HepG2 (cell line): ENCODE data around the gene TXNL4A. TPM values are rescaled to one million over a fixed set of nuclear protein-coding genes. Genes with fewer than 3 reads are reported as not detected.

Experiments
- ATAC-seq: fragments of 200-7000 bp; cut with Tn5 transposase; 3 replicates; pipeline ENCODE4 v1.9.1; 2020; ENCODE audit warnings: mild to moderate bottlenecking, moderate library complexity
- BruUV-seq: library from RNA; stranded (reverse); fragments of 400-500 nt; replicated peaks from 2 replicates; lab custom pipeline; 2021; lab: Mats Ljungman, UMichigan
- CTCF ChIA-PET: fragments of 300-600 bp; formaldehyde crosslinking; extraction: SDS; loops from one replicate; lab custom pipeline; 2021; ENCODE audit warnings: low total read pairs, inconsistent platforms, low intra/inter-chr PET ratio; lab: Yijun Ruan, JAX
- POLR2A ChIA-PET: fragments of 350-600 bp; sonication (Branson Sonifier 250); formaldehyde crosslinking; loops from one replicate; lab custom pipeline; 2020; ENCODE audit warnings: antibody characterized with exemption, inconsistent platforms; lab: Yijun Ruan, JAX
- DNase-seq: peaks from one replicate; pipeline ENCODE4 v3.0.0-alpha.2; 2015; ENCODE audit warnings: low spot score
- FAIRE-seq: peaks from 3 replicates; lab custom pipeline; 2011; peaks lifted over from hg19 to GRCh38; lab: Jason Lieb, UNC
- H2AFZ ChIP-seq: one replicate; pipeline ENCODE4 v1.6.1; 2011; ENCODE audit warnings: low read length, inconsistent platforms
- H3K27ac ChIP-seq: fragments of 300-600 bp; 3 replicates; pipeline ENCODE4 v1.8.0; 2011; ENCODE audit warnings: mixed run types, mild to moderate bottlenecking, mixed read lengths, low read length, inconsistent platforms; ENCODE audit not compliant: insufficient read depth; ENCODE audit errors: extremely low read length
- H3K27me3 ChIP-seq, 2 experiments: fragments of 200-600 bp in 1 of 2; 2 replicates in 1 of 2; 3 replicates in 1 of 2; pipeline versions ENCODE4 v1.6.0 to v1.8.0; 2011; ENCODE audit warnings: low read length in 2 of 2, mild to moderate bottlenecking in 2 of 2, moderate library complexity in 2 of 2, inconsistent platforms in 1 of 2; ENCODE audit not compliant: insufficient read depth in 2 of 2, control insufficient read depth in 1 of 2
- H3K36me3 ChIP-seq, 2 experiments: fragments of 200-600 bp in 1 of 2; replicated peaks in 1 of 2; 2 replicates in 1 of 2; 3 replicates in 1 of 2; pipeline versions ENCODE4 v1.5.1 to v1.8.0; 2011; ENCODE audit warnings: low read length in 2 of 2, inconsistent platforms in 1 of 2; ENCODE audit not compliant: insufficient read depth in 2 of 2, control insufficient read depth in 1 of 2
- H3K4me1 ChIP-seq: 2 replicates; pipeline ENCODE4 v1.5.1; 2012; ENCODE audit warnings: low read length, inconsistent platforms; ENCODE audit not compliant: insufficient read depth
- H3K4me2 ChIP-seq: 2 replicates; pipeline ENCODE4 v1.6.0; 2011; ENCODE audit warnings: low read depth, low read length, inconsistent platforms
- H3K4me3 ChIP-seq, 3 experiments: fragments of 200-600 bp in 1 of 3; sonication (generic), shearing (Covaris generic) in 1 of 3; replicated peaks in 1 of 3; 2 replicates each; pipeline ENCODE4 v1.5.1; 2011 to 2016; ENCODE audit warnings: low read length in 3 of 3, inconsistent platforms in 2 of 3, low read depth in 2 of 3, mild to moderate bottlenecking in 2 of 3, control low read depth in 1 of 3, mixed read lengths in 1 of 3; ENCODE audit not compliant: insufficient read depth in 1 of 3
- H3K79me2 ChIP-seq: one replicate; pipeline ENCODE4 v1.6.1; 2011; ENCODE audit warnings: low read length, inconsistent platforms; ENCODE audit not compliant: insufficient read depth
- H3K9ac ChIP-seq: 2 replicates; pipeline ENCODE4 v1.6.0; 2011; ENCODE audit warnings: mild to moderate bottlenecking, low read depth, low read length, inconsistent platforms; ENCODE audit not compliant: insufficient read depth
- H3K9me3 ChIP-seq: 2 replicates; pipeline ENCODE4 v1.5.1; 2012; ENCODE audit warnings: mild to moderate bottlenecking, low read length
- H4K20me1 ChIP-seq: 2 replicates; pipeline ENCODE4 v1.6.0; 2011; ENCODE audit warnings: inconsistent platforms, mild to moderate bottlenecking, low read length, moderate library complexity; ENCODE audit not compliant: insufficient read depth
- CCAR2 ChIP-seq: fragments of 200-400 bp; formaldehyde crosslinking; optimal IDR thresholded peaks from 2 replicates; pipeline ENCODE3; 2018; ENCODE audit warnings: low read depth, mild to moderate bottlenecking, low read length, moderate library complexity
- KAT2B ChIP-seq: fragments of 150-350 bp; IDR thresholded peaks from 2 replicates; pipeline ENCODE4 v1.6.1; 2014; ENCODE audit warnings: low read depth, low read length, borderline replicate concordance
- NR2C2 ChIP-seq: sonication (generic); formaldehyde crosslinking; IDR thresholded peaks from 2 replicates; pipeline ENCODE4 v1.4.0; 2020; ENCODE audit warnings: missing genetic modification reagents, mild to moderate bottlenecking, moderate library complexity, borderline replicate concordance
- RARG ChIP-seq: sonication (generic); formaldehyde crosslinking; IDR thresholded peaks from 2 replicates; pipeline ENCODE4 v1.4.0; 2020; ENCODE audit warnings: low read depth, mild to moderate bottlenecking, missing genetic modification reagents
- RFXANK ChIP-seq: IDR thresholded peaks from 2 replicates; pipeline ENCODE4 v1.6.1; 2016
- THRA ChIP-seq: sonication (generic); formaldehyde crosslinking; IDR thresholded peaks from 2 replicates; pipeline ENCODE4 v1.4.0; 2020; ENCODE audit warnings: missing genetic modification reagents, borderline replicate concordance
- WGBS: methylation state at CpG from one replicate; pipeline ENCODE4 v1.1.6; 2017; ENCODE audit warnings: low lambda C conversion rate; 5-methylcytosine and 5-hydroxymethylcytosine counted together
- in situ Hi-C: cut with HindIII; loops from 2 replicates; pipeline ENCODE4 v1.10.0; 2017; ENCODE audit warnings: low pct_unique_long_range_greater_than_20kb; ENCODE audit not compliant: extremely low pct_ligation_motif_present
- intact Hi-C: fragments of 100-400 bp; cut with micrococcal nuclease; formaldehyde crosslinking; loops from one replicate; pipeline ENCODE4 v1.10.0; 2022; ENCODE audit not compliant: unreplicated experiment
- polyA plus RNA-seq, 8 experiments: library from polyadenylated mRNA; depleted of rRNA in 3 of 8; stranded (reverse) in 7 of 8; unstranded in 1 of 8; fragments of >200 nt; fragmentation: Illumina TruSeq in 4 of 8; extraction: Trizol in 4 of 8; gene quantifications; 2 replicates each; pipeline versions ENCODE4 v1.2.1 to v1.2.3, GENCODE V29; 2011 to 2016; ENCODE audit warnings: low read depth in 4 of 8, missing spikeins in 1 of 8, mixed read lengths in 1 of 8; ENCODE audit not compliant: insufficient read depth in 1 of 8
- total RNA-seq, 5 experiments: library from RNA; depleted of rRNA; stranded (reverse); fragments of >200 nt; fragmentation: Illumina TruSeq; extraction: Trizol; gene quantifications; 2 replicates each; pipeline ENCODE4 v1.2.3, GENCODE V29; 2016; ENCODE audit warnings: low read depth in 1 of 5
- TF ChIP-seq, protein P1 (sequence below): sonication (generic); formaldehyde crosslinking; conservative IDR thresholded peaks from 2 replicates; pipeline ENCODE4 v1.4.0; 2020; ENCODE audit warnings: mild to moderate bottlenecking, missing genetic modification reagents, moderate library complexity
- TF ChIP-seq, protein P2 (sequence below): sonication (generic); formaldehyde crosslinking; IDR thresholded peaks from 2 replicates; pipeline ENCODE4 v1.4.0; 2020; ENCODE audit warnings: missing genetic modification reagents, borderline replicate concordance

TXNL4A gene
- total and polyA plus RNA-seq, 2 of the 13 experiments (the other 11 are each of a cell fraction or from before 2014, with no cell fraction given), result 172 to 202 TPM

DNA sequence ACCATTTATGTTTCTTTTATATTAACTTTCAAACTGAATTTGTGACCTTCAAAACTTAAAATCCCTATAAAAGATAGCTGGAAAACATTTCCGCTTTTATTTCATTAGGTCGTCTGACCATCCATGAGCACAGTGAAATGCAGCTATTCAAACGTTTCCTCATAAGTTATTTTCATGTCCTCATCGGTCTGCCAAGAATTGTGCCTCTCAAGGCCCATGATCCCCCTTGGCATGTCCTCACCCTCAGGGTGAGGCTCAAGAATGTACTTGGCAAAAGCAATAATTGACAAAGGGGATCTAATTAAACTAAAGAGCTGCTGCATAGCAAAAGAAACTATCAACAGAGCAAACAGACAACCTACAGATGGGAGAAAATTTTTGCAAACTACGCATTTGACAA, 49.3 kb downstream of the TXNL4A start:
- no TSS peak for BruUV-seq
- H3K27me3 ChIP-seq, result no peaks in the 10 kb centered on the region
- peaks cover 9% of the 10 kb centered on the region; the same call in 1 of the 2 replicates for H4K20me1 ChIP-seq
- no peak overlapping the region for H3K27ac ChIP-seq
- WGBS, result 94% methylated on average over 5 of the region's 5 CpGs
- peaks cover 9 to 34% of the 10 kb centered on the region in 2 experiments; a peak in 4 of 5 replicates for H3K36me3 ChIP-seq
- no peak overlapping the region for H2AFZ ChIP-seq
- H3K9ac ChIP-seq, result no peak overlapping the region
- H3K79me2 ChIP-seq, result peaks cover 82% of the 10 kb centered on the region
- POLR2A ChIA-PET, result interaction anchor here (1.5 kb wide), 1 partner anchor 94 kb away, joined by 4 read pairs; no protein-coding TSS in a partner anchor
- ATAC-seq (no peak), DNase-seq (no peak), FAIRE-seq (no peak)
- H3K9me3 ChIP-seq, result no peaks in the 10 kb centered on the region
- CTCF ChIA-PET, result no interaction called here
- TF ChIP-seq KAT2B (no peak), NR2C2 (CRISPR knock-in tag) (no peak), CCAR2 (no peak), RARG (CRISPR knock-in tag) (no peak), RFXANK (CRISPR knock-in tag) (no peak), THRA (CRISPR knock-in tag) (no peak)
- TF ChIP-seq, protein P1, sequence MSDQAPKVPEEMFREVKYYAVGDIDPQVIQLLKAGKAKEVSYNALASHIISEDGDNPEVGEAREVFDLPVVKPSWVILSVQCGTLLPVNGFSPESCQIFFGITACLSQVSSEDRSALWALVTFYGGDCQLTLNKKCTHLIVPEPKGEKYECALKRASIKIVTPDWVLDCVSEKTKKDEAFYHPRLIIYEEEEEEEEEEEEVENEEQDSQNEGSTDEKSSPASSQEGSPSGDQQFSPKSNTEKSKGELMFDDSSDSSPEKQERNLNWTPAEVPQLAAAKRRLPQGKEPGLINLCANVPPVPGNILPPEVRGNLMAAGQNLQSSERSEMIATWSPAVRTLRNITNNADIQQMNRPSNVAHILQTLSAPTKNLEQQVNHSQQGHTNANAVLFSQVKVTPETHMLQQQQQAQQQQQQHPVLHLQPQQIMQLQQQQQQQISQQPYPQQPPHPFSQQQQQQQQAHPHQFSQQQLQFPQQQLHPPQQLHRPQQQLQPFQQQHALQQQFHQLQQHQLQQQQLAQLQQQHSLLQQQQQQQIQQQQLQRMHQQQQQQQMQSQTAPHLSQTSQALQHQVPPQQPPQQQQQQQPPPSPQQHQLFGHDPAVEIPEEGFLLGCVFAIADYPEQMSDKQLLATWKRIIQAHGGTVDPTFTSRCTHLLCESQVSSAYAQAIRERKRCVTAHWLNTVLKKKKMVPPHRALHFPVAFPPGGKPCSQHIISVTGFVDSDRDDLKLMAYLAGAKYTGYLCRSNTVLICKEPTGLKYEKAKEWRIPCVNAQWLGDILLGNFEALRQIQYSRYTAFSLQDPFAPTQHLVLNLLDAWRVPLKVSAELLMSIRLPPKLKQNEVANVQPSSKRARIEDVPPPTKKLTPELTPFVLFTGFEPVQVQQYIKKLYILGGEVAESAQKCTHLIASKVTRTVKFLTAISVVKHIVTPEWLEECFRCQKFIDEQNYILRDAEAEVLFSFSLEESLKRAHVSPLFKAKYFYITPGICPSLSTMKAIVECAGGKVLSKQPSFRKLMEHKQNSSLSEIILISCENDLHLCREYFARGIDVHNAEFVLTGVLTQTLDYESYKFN (CRISPR knock-in tag), result no peak
- TF ChIP-seq, protein P2, sequence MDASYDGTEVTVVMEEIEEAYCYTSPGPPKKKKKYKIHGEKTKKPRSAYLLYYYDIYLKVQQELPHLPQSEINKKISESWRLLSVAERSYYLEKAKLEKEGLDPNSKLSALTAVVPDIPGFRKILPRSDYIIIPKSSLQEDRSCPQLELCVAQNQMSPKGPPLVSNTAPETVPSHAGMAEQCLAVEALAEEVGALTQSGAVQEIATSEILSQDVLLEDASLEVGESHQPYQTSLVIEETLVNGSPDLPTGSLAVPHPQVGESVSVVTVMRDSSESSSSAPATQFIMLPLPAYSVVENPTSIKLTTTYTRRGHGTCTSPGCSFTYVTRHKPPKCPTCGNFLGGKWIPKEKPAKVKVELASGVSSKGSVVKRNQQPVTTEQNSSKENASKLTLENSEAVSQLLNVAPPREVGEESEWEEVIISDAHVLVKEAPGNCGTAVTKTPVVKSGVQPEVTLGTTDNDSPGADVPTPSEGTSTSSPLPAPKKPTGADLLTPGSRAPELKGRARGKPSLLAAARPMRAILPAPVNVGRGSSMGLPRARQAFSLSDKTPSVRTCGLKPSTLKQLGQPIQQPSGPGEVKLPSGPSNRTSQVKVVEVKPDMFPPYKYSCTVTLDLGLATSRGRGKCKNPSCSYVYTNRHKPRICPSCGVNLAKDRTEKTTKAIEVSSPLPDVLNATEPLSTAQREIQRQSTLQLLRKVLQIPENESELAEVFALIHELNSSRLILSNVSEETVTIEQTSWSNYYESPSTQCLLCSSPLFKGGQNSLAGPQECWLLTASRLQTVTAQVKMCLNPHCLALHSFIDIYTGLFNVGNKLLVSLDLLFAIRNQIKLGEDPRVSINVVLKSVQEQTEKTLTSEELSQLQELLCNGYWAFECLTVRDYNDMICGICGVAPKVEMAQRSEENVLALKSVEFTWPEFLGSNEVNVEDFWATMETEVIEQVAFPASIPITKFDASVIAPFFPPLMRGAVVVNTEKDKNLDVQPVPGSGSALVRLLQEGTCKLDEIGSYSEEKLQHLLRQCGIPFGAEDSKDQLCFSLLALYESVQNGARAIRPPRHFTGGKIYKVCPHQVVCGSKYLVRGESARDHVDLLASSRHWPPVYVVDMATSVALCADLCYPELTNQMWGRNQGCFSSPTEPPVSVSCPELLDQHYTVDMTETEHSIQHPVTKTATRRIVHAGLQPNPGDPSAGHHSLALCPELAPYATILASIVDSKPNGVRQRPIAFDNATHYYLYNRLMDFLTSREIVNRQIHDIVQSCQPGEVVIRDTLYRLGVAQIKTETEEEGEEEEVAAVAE (CRISPR knock-in tag), result no peak
- no peak overlapping the region for H3K4me3 ChIP-seq
- in situ Hi-C loops, result loop anchor here (10.0 kb wide), 1 partner anchor 166 kb away; the partner anchor contains the start of gene ADNP2
- peaks cover 78% of the 10 kb centered on the region for H3K4me1 ChIP-seq
- intact Hi-C loops, result no loop called here
- no peak overlapping the region for H3K4me2 ChIP-seq
